Mucosa of rectum (tissue), 2 donors: ENCODE results near the gene SNAI3.

ENCODE experiments used
- H3K27ac ChIP-seq, 2 donors: one replicate each; pipeline ENCODE4 v1.7.0; 2013; ENCODE audit warnings: inconsistent platforms in 2 of 2, low read depth in 2 of 2, low read length in 2 of 2
- H3K27me3 ChIP-seq, 2 donors: one replicate each; pipeline ENCODE4 v1.7.0; 2013; ENCODE audit warnings: low read length in 2 of 2; ENCODE audit not compliant: control insufficient read depth in 2 of 2, insufficient read depth in 2 of 2
- H3K36me3 ChIP-seq, 2 donors: one replicate each; pipeline ENCODE4 v1.7.0; 2013; ENCODE audit warnings: low read length in 2 of 2; ENCODE audit not compliant: control insufficient read depth in 2 of 2, insufficient read depth in 2 of 2
- H3K4me1 ChIP-seq, 2 donors: one replicate each; pipeline ENCODE4 v1.7.0; 2013; ENCODE audit warnings: low read length in 2 of 2, mild to moderate bottlenecking in 1 of 2; ENCODE audit not compliant: control insufficient read depth in 2 of 2, insufficient read depth in 2 of 2
- H3K4me3 ChIP-seq, 2 donors: one replicate each; pipeline ENCODE4 v1.7.0; 2013; ENCODE audit warnings: low read length in 2 of 2
- H3K9ac ChIP-seq, 2 donors: one replicate each; pipeline ENCODE4 v1.7.0; 2013; ENCODE audit warnings: low read length in 2 of 2, low read depth in 1 of 2, mild to moderate bottlenecking in 1 of 2
- H3K9me3 ChIP-seq, 2 donors: one replicate each; pipeline ENCODE4 v1.7.0; 2013; ENCODE audit warnings: low read length in 2 of 2; ENCODE audit not compliant: control insufficient read depth in 2 of 2
- donor health status: healthy.
- donor health status: Normal muscosa, but diverticular disease.

Gene SNAI3

DNA sequence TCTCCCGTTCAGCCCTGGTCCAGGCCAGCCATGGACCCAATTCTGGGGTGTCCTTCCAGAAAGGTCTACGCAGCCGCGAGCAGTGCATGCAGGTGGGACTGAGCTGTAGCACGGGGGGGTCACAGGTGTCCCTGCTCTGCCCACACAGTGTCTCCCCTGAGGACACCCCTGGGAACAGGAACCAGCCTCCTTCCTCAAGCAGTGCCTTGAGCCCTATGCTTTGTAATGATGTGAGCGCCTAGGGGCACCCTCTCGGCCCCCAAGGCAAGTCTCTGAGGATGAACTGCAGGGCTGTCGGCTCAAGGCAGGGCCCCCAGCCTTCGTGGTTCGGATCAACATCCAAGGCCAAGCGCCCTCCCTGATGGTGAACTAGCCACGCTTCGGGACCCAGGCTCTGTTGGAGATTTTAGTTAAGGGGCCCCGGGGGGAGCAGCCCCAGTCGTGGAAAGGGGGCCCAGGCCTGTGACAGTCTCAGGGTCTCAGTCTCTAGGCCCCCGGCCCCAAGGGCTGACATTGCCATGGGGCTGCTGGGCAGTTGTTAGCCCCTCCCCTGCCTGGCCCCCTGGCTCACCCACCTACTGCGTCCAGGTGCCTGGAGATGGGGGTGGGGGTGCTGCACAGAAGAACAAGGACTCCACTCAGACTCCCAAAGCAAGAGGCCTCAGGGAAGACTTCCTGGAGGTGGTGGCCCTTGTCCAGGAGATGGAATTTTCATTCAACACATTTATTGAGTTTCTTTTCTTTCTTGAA, 45.6 kb downstream of the SNAI3 start:
- Histone ChIP-seq H3K9me3 (no peaks in the 10 kb centered on the region), H3K9ac (no peak overlapping the region), H3K4me3 (no peak overlapping the region), H3K4me1 (peaks cover 21 to 22% of the 10 kb centered on the region in 2 donors), H3K27ac (no peak overlapping the region), H3K27me3 (peaks cover 13 to 24% of the 10 kb centered on the region in 2 donors), H3K36me3 (no peaks in the 10 kb centered on the region)

DNA sequence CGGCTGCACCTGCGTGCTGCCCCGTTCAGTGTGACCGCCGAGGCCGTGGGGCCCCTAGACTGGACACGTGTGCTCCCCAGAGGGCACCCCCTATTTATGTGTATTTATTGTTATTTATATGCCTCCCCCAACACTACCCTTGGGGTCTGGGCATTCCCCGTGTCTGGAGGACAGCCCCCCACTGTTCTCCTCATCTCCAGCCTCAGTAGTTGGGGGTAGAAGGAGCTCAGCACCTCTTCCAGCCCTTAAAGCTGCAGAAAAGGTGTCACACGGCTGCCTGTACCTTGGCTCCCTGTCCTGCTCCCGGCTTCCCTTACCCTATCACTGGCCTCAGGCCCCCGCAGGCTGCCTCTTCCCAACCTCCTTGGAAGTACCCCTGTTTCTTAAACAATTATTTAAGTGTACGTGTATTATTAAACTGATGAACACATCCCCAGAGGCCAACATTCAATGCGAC, 46.2 kb downstream of the SNAI3 start:
- Histone ChIP-seq H3K27ac (no peak overlapping the region), H3K4me1 (peaks cover 17 to 20% of the 10 kb centered on the region in 2 donors), H3K36me3 (no peaks in the 10 kb centered on the region), H3K9me3 (no peaks in the 10 kb centered on the region), H3K27me3 (peaks cover 18 to 24% of the 10 kb centered on the region in 2 donors), H3K4me3 (no peak overlapping the region), H3K9ac (no peak overlapping the region)

DNA sequence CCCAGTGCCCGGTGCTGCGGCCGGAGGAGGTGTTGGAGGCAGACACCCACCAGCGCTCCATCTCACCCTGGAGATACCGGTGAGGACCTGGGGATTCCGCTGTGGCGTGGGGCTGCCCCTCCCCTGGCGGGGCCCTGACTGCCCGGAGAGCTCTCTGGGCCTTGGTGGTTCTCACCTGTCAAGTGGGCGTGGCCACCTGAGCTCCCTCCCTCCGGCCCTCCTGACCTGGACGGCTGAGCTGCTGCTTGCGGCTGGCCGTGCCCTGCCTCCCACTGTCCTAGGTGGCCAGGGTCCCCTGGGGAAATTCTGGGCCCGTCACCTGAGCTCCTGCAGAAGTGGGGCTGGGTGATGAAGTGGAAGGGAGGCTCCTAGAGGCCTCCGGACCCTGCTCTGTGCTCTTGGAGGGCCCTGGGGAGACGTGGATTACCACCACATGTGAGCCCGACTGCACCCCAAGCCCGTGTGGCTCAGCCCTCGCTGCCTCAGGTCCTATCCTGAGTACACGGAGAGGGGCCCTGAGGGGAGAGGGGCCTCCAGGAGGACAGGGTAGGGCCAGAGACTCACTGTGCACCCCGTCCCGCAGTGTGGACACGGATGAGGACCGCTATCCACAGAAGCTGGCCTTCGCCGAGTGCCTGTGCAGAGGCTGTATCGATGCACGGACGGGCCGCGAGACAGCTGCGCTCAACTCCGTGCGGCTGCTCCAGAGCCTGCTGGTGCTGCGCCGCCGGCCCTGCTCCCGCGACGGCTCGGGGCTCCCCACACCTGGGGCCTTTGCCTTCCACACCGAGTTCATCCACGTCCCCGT, 46.9 kb downstream of the SNAI3 start:
- Histone ChIP-seq H3K27ac (no peak overlapping the region), H3K9ac (no peak overlapping the region), H3K27me3 (peaks cover 21 to 24% of the 10 kb centered on the region in 2 donors), H3K4me1 (peaks cover 15 to 24% of the 10 kb centered on the region in 2 donors), H3K36me3 (no peaks in the 10 kb centered on the region), H3K9me3 (no peaks in the 10 kb centered on the region), H3K4me3 (no peak overlapping the region)

DNA sequence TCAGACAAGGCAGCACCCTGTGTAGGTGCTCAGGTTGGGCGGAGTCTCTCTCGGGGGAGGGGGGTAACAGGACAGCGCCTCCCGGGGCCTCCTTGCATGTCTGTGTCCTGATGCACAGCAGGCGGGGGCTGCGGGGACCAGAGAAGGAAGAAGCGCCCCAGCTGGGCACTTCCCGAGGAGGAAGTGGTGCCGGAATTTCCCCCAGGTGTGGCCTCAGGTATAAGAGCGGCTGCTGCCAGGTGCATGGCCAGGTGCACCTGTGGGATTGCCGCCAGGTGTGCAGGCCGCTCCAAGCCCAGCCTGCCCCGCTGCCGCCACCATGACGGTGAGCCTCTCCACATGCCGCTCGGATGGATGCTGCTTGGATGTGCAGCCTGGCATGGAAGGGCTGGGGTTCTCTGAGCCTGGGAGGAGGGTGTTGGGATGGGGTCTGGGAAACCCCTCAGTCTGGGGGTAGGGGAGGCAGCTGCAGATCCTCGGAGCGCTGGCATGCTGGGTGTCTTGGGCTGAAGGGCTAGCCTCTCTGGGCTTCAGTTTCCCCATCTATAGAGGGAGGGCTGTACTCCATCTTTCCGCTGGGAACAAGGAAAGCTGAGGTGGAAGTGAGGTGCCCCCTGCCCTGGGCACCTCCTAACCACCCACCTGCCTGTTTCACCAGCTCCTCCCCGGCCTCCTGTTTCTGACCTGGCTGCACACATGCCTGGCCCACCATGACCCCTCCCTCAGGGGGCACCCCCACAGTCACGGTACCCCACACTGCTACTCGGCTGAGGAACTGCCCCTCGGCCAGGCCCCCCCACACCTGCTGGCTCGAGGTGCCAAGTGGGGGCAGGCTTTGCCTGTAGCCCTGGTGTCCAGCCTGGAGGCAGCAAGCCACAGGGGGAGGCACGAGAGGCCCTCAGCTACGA, 47.7 kb downstream of the SNAI3 start, which contains the start of gene IL17C:
IL17C (plus strand) TSS at position 250 of the 908 bp plus-strand sequence; CDS start at position 320, 70 bp downstream.
- Histone ChIP-seq H3K9ac (peak within 1 kb of the TSS in 1 of 2 donors; percentile 20), H3K27me3 (peaks cover 21 to 24% of the 10 kb centered on the region in 2 donors), H3K4me1 (peaks cover 21 to 28% of the 10 kb centered on the region in 2 donors), H3K36me3 (no peaks in the 10 kb centered on the region), H3K9me3 (no peaks in the 10 kb centered on the region), H3K27ac (no peak within 1 kb of the TSS), H3K4me3 (no peak within 1 kb of the TSS)

DNA sequence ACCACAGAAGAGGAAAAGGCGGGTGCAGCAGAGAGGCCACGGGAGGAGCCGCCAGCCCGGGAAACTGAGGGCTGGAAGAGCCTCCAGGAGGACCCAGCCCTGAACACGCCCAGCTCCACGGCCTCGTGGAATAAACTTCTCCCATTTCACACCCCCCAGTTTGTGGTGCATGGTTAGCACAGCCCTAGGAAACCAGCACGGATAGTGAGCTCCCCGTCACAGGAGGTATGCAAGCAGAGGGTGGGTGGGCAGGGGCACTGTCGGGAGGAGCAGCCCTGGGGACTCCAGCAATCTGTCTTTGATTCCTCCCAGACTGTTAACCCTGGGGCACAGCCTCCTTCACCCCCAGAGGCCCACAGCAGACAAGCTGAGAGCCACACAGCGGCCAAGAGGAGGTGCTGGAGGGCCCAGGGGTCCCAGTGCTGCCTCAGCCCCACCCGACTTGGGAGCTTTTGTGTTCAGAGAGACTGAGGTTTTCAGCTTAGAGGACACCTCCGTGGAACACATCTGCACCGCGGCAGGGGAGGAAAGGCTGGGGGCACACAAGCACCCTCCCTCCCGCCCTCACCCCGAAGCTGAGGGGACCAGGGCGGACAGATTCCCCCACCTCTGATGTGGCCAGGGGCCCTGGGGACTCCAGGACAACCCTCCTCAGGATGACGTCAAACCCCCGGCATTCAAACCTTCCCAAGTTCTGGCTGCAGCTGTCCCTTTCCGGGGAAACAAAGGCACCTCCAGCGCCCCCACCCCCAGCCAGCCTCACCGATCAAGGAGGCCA, 49.6 kb downstream of the SNAI3 start:
- Histone ChIP-seq H3K36me3 (peaks cover 3 to 7% of the 10 kb centered on the region in 2 donors), H3K4me1 (peaks cover 21 to 28% of the 10 kb centered on the region in 2 donors), H3K27ac (no peak overlapping the region), H3K4me3 (no peak overlapping the region), H3K9me3 (no peaks in the 10 kb centered on the region), H3K27me3 (peaks cover 21 to 24% of the 10 kb centered on the region in 2 donors), H3K9ac (no peak overlapping the region)

DNA sequence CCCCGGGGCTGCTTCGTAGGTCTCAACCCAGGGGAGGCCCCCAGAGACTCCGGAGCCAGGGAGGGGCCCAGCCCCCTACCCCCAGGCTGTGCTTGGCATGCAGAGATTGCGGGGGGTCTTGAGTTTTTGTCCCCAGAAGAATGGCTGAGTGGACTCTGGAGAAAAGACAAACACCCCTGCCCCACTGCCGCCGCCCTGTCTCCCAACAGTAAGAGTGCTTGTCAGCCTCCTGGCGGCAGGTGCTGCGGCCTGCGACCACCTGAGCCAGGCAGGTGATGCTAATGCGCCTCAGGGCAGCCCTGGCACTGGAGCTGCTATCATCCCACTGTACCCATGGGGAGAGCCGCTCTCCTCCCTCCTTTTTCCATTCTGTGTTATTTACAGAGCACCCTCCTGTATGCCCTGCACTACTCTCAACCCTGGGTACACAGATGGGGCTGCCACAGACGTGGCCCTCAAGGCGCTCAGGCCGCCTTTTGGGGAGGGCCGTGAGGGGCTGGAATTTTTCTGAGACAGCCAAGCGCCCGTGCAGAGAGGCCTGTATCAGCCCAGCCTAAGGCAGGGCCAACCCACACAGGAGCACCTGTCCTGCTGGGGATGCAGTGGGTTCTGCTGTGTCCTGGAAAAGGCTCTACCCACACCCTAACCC, 50.5 kb downstream of the SNAI3 start:
- Histone ChIP-seq H3K9me3 (no peaks in the 10 kb centered on the region), H3K36me3 (peaks cover 7 to 13% of the 10 kb centered on the region in 2 donors), H3K9ac (no peak overlapping the region), H3K27me3 (peaks cover 21 to 22% of the 10 kb centered on the region in 2 donors), H3K4me1 (peaks cover 21 to 28% of the 10 kb centered on the region in 2 donors), H3K4me3 (no peak overlapping the region), H3K27ac (no peak overlapping the region)

DNA sequence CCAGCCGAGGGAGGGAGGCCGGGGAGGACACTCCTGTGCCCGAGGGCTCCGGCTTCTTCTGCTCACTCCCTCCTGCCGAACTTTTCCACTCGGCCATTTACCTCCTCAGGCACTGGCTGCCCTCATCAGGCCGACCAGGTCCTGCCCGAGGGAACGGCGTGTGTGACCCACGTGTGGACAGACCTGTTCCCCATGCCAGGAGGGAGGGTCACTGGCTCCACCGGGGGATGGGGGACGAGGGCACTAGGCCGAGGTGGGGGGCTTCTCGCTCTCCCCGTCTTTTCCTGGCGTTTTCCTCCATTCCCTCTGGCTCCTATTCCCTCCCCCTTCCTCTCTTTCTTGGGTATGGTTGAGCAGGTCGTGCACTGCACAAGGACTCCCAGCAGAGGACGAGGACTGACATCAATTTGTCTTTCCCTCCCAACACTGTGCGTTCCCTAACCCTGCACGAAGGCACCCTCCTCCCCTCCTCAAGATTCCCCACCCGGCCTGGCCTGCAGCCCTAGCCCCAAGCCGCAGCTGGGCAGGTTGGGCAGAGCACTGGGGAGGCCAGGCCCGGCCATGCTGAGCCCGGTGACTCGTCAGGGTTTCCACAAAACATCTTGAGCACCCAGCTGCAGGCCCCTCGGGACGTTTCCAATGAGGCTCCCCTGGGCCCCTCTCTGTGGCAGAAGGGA, 51.2 kb downstream of the SNAI3 start:
- Histone ChIP-seq H3K27ac (peak overlapping the region in 1 of 2 donors; percentile 65), H3K9ac (peak overlapping the region in 1 of 2 donors; percentile 54), H3K4me3 (peak overlapping the region; percentile 20 to 55), H3K9me3 (no peaks in the 10 kb centered on the region), H3K36me3 (peaks cover 13 to 16% of the 10 kb centered on the region in 2 donors), H3K4me1 (peaks cover 21 to 28% of the 10 kb centered on the region in 2 donors), H3K27me3 (peaks cover 16% of the 10 kb centered on the region in 2 donors)

DNA sequence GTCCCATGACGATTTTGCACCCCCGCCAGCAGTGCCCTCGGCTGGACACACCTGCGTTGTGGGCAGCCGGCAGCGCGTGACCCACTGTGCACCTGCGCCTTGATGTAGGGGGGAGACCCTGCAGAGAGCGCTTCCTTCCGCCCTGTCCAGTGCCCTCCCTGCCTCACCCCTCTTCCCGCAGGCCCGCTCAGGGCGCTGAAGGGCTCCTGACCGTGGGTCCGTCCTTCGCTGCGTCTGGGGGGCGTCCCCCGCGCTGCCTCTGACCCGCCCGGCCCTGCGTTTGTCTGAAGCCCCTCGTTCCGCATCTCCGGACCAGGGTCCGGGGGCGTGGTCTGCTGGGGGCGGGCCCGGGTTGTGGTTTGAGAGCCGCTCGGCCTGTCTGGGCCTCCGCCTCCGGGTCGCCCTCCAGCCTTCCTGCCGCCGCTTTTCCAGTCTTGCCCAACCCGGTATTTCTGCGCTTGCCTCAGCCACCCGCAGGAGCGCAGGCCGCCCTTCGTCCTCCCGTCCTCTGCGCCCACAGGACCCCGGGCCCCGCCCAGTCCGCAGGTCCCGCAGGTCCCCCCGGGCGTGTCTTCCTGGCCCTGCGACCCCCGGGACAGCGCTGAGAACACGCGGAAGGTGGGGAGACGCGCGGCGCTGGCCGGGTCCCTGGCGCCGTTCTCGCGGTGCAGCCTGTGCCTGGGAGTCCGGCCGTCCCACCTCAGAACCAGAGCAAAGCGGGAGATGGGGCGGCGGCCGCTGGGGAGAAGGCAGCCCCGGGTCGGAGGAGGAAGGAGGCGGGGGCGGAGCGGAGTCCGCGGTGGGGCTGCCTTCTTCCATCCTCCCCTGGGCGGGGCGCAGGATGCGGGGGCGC, 51.9 kb downstream of the SNAI3 start:
- peak overlapping the region in 1 of 2 donors; percentile 54 for H3K9ac ChIP-seq
- H3K27ac ChIP-seq = peak overlapping the region in 1 of 2 donors; percentile 65
- peaks cover 8 to 10% of the 10 kb centered on the region in 2 donors for H3K27me3 ChIP-seq
- peaks cover 16 to 23% of the 10 kb centered on the region in 2 donors for H3K36me3 ChIP-seq
- H3K4me1 ChIP-seq = peaks cover 17 to 22% of the 10 kb centered on the region in 2 donors
- no peaks in the 10 kb centered on the region for H3K9me3 ChIP-seq
- H3K4me3 ChIP-seq = peak overlapping the region; percentile 20 to 55
